ENCODE data around the gene ABHD16A.

GRCh38 chr6:31734247-31734820, 31.2 kb upstream of the ABHD16A start:
- TF ChIP-seq YY1 (IDR thresholded peaks at IDR 0.05; ENCODE audit: insufficient read depth, insufficient read length) (no peak), ZNF274 (IDR thresholded peaks at IDR 0.05; ENCODE audit: low read depth, low read length) (no peak), SUZ12 (IDR thresholded peaks at IDR 0.05; ENCODE audit: extremely low read depth, insufficient read depth, insufficient read length) (no peak)

Measured in NT2/D1 (cell line).